Embryonic facial prominence (tissue), 1 donor: ENCODE measurements around the gene ARTN.

Source experiments
- DNase-seq: peaks from one replicate; pipeline ENCODE4 v3.0.0-alpha.2; 2016; ENCODE audit errors: extremely low spot score

Gene ARTN

GRCh38 chr1:43947061-43947873, 13.7 kb downstream of the ARTN start:
- DNase-seq: no peak

GRCh38 chr1:43947874-43948437, 14.4 kb downstream of the ARTN start:
- no peak for DNase-seq

- DNase-seq: no peak
Observed at GRCh38 chr1:43949678-43950077, 16.1 kb downstream of the ARTN start.

GRCh38 chr1:43951021-43951985, 17.7 kb downstream of the ARTN start:
- no peak for DNase-seq

GRCh38 chr1:43952731-43953346, 19.2 kb downstream of the ARTN start:
- no peak for DNase-seq

GRCh38 chr1:43953361-43953760, 19.8 kb downstream of the ARTN start:
- DNase-seq: no peak

GRCh38 chr1:43954036-43954435, 20.4 kb downstream of the ARTN start:
- DNase-seq: no peak

- no peak for DNase-seq
Observed at GRCh38 chr1:43956234-43956633, 22.6 kb downstream of the ARTN start.

GRCh38 chr1:43957407-43958040, 23.9 kb downstream of the ARTN start:
- DNase-seq: no peak

GRCh38 chr1:43958351-43959255, 25.0 kb downstream of the ARTN start:
- DNase-seq: no peak

GRCh38 chr1:43960798-43961197, 27.2 kb downstream of the ARTN start:
- DNase-seq: no peak

GRCh38 chr1:43961692-43962091, 28.1 kb downstream of the ARTN start:
- DNase-seq: no peak

GRCh38 chr1:43962324-43962723, 28.7 kb downstream of the ARTN start:
- no peak for DNase-seq

GRCh38 chr1:43963006-43963405, 29.4 kb downstream of the ARTN start:
- no peak for DNase-seq

- no peak for DNase-seq
Observed at GRCh38 chr1:43963890-43964289, 30.3 kb downstream of the ARTN start.

- no peak for DNase-seq
Observed at GRCh38 chr1:43965316-43965715, 31.7 kb downstream of the ARTN start.

- no peak for DNase-seq
Observed at GRCh38 chr1:43968348-43968948, 34.8 kb downstream of the ARTN start.

- no peak for DNase-seq
Observed at GRCh38 chr1:43969416-43969745, 35.8 kb downstream of the ARTN start.

GRCh38 chr1:43969746-43970466, 36.3 kb downstream of the ARTN start, which contains the start of gene DPH2:
TSS of gene DPH2 (plus strand) at chr1:43970010. CDS start at chr1:43970176, 166 bp downstream.
- DNase-seq: peak; percentile 93
